ENCODE data around the gene PHACTR3.

PHACTR3 gene

DNA sequence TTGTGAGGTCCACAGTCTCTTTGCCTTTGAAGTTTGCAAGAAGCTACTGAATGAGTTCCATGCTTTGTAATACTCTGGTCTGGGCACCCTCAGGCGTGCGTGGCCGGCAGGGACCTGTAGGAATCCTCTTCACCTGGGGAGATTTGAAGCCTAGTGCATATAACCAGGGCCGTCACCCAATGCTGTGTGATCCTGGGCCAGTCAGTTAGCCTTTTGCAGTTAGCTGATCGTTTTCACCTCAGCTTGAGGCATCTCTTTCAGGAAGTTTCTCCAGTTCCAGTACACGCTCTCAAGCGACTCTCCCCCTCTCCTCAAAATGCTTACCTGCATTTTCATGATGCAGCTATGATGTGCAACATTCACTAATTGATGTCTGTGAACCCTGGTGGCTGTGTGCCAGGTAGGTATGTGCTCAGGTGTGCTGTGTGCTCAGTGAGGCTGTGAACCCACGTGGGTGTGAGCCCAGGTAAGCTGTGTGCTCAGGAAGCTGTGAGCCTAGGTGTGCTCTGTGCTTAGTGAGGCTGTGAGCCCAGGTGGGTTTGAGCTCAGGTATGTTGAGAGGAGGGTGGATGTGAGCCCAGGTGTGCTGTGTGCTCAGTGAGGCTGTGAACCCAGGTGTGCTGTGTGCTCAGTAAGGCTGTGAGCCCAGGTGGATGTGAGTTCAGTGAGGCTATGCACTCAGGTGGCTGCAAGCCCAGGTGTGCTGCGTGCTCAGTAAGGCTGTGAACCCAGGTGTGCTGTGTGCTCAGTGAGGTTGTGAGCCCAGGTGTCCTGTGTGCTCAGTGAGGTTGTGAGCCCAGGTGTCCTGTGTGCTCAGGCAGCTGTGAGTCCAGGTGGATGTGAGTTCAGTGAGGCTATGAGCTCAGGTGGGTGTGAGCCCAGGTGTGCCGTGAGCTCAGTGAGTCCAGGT is 120.4 kb downstream of the PHACTR3 start:
- in situ Hi-C loops (cut with MboI; ENCODE audit: low sequenced_read_pairs) = no loop called here

DNA sequence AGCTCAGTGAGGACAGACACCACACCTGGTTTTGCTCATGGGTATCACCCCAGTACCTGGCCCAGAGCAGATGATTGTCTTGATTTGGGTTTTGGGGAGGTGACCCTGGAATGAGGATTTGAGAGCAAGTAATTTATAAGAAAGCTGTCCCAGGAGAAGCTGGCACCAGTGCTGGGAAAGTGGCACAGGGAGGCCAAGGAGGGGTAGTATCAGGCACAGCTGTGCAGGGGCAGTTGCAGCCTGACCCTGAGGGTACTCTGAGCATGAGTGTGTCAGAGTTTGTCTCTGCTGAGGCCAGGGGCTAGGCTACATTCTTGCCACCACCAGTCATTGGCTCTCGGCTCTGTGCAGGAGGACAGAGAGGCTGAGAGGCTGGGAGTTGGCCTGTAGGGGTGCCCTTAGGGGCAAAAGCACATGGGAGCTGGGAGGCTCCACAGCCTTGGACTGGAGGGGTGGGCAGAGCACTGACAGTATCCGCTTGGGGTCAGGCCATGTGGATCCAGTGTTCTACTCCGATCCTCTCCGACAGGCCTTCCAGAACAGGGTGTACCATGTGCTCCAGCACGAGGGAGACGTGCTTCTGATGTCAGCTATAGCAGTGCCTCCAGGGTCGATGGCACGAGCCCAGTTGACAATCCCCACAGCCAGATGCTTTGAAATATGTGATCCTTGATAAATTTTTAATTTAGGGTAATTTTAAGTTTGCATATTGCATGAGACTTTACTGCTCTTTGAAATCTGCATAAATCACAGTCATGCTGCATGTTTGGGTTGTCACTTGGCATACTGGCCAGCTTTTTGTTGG is 121.3 kb downstream of the PHACTR3 start:
- in situ Hi-C loops (cut with MboI; ENCODE audit: low sequenced_read_pairs) = no loop called here

DNA sequence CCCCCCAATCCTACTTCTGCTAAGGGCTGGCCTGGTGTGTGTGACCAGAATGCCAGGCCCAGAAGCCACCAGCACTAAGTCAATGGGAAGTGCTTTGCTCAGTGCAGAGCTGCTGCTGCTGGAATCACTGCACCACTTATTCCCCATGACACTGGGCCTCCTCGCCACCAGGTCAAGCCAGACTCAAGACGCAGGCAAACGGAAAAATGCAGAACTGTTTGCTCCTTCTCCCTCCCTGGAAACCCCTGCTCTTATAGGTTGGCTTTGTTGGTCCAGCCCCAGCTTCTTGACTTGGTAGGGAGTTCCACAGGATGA is 121.9 kb downstream of the PHACTR3 start:
- in situ Hi-C loops (cut with MboI; ENCODE audit: low sequenced_read_pairs) = no loop called here

DNA sequence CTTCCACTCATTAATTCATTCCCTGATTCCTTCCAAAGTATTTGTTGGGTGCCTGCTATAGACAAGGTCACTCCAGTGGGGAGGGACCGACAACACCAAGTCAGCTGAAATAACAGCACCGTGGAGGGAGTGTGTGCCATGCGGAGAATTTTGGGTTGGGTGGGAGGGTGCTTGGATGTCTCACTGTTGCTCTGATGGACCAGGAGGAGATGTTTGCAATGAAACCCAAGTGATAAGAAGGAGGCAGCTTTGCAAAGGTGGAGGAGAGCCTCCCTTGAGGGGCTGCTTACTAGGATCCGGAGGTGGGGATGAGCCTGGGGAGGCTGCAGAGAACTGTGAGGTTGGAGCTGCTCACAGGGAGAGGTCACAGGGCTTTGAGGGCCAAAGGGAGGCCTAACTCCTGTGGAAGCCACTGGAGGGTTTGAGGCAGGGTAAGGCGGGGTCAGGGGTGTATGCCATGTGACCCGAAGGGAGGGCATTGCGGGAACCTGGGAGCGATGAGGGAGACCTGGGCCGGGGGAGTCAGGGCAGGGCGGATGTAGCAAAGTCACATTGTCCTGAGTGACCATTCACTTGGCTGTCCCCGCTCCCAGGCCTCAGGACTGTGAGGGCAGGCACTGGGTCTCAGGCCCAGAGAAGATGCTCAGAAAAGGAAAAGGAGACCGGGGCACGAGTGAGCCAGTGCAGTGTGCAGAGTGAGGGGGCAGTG is 124.5 kb downstream of the PHACTR3 start:
- in situ Hi-C loops (cut with MboI; ENCODE audit: low sequenced_read_pairs) = no loop called here

DNA sequence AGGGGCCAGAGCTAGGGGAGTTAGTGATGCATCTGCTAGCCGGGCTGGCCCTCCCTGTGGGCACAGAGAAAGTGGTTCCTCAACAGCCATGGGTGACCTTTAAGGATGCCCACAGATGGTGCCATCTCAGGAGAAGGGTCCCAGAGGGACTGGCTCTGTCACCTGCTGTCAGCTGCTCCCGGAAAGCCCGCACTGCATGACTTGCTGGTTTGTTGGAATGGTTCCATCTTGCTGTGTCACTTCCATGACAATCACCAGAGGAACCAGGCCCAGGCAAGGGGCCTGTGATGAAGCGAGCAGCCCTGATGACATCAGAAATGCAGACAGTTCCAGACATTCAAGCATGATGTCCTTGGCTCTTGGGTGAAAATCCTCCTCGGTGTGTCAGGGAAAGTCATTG is 125.2 kb downstream of the PHACTR3 start:
- in situ Hi-C loops (cut with MboI; ENCODE audit: low sequenced_read_pairs) = no loop called here

DNA sequence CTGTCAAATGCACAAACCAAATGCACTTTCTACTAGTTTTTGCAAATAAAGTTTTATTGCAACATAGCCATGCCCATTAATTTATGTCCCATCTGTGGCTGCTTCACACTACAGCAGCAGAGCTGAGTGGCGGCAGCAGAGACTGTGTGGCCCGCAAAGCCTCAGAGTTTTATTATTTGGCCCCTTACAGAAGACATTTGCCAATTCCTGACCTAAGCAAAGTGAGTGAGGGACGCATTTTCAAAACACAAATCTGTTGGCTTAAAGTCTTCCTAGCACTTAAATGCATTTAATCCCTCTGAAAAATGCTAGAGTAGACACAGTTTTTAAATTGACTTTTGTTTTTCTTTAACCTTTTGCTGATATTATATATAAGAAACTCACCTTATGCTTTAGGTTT is 126.4 kb downstream of the PHACTR3 start:
- in situ Hi-C loops (cut with MboI; ENCODE audit: low sequenced_read_pairs) = no loop called here

DNA sequence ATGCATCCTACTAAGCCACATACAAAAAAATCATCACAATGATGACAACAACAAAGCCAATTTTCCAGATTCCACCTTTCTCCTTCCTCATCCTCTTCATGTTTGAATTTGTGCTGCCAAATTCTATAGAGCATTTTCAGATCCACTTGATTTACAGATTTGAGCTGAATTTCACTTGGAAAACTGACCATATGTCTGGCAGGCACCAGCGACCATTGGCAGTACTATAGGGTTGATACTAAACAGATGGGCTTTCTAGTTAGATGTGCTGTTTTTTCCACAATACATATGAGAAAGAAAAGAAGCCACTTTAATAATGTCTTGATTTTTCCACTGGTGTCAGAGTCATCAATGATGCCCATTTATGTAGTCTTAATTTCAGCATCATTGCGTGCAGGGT is 127.0 kb downstream of the PHACTR3 start:
- in situ Hi-C loops (cut with MboI; ENCODE audit: low sequenced_read_pairs) = no loop called here

DNA sequence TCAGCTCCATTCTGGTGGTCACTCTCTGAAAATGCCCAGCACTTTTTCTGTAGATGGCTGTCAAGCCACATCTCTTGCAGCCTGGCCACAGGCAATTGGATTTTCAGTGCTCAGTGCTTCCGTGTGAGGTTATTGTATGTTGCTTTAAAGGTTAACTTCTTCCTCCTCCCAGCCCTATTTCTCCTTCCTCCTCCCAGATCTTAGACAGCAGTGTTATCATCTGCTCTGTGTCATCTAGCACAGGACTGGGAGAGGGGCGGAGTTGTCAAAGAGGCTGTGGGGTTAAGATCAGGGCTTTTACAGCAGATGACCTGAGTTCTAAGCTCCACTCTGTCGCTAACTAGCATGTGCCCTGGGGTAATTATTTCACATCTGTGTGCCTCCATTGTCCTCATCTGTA is 129.0 kb downstream of the PHACTR3 start:
- in situ Hi-C loops (cut with MboI; ENCODE audit: low sequenced_read_pairs) = no loop called here

DNA sequence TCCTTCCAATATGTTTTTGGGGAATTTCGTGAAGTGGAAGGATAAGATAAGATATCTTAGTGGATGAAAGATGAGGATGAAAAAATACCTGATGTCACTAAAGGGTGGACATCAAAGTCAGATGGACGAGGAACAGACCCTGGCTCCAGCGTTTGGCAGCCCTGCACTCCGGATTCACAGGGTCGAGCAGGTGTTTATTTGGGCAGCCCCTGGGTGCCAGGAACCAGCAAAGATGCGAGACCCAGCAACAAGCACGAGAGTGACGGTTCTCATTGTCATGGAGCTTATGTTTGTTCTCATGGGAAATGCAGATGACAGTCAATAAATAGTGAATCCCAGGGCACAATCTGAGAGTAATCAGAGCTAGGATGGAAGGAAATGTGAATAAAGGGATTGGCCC is 131.1 kb downstream of the PHACTR3 start:
- in situ Hi-C loops (cut with MboI; ENCODE audit: low sequenced_read_pairs) = no loop called here

DNA sequence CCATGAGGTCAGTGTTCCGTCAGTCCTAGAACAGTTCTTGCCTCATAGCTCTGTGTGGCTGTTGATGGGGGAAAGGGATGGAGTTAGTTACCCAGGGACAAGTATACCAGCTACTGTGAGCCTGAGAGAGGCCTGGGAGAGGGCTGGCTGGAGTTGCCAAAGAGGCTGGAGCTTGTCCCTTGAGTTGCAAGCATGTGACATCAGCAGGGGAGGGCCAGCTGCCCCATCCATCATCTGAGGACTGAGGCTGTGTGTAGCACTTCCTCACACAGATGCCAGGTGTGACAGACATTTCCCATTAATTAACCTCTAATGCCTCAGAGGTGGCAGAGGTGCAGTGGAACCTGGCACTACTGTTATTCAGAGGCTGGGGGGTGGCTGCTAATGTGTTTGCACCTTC is 131.6 kb downstream of the PHACTR3 start:
- in situ Hi-C loops (cut with MboI; ENCODE audit: low sequenced_read_pairs) = no loop called here

DNA sequence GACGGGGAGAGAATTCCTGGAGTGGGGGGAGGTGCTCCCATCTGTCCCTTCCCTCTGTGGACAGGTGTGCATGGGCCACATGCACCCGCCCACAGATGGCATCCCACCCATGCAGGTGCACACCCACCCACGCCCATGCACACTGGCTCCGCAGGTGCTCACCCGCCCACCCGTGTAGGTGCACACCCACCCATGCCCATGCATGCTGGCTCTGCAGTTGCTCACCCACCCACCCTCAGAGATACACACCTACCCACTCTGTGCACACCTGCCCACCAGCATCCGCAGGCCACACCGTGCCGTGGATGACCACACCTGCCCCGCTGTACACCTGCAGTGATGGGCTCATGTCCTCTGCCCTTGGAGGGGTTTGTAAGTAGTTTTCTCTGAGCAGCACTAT is 132.0 kb downstream of the PHACTR3 start:
- in situ Hi-C loops (cut with MboI; ENCODE audit: low sequenced_read_pairs) = no loop called here

DNA sequence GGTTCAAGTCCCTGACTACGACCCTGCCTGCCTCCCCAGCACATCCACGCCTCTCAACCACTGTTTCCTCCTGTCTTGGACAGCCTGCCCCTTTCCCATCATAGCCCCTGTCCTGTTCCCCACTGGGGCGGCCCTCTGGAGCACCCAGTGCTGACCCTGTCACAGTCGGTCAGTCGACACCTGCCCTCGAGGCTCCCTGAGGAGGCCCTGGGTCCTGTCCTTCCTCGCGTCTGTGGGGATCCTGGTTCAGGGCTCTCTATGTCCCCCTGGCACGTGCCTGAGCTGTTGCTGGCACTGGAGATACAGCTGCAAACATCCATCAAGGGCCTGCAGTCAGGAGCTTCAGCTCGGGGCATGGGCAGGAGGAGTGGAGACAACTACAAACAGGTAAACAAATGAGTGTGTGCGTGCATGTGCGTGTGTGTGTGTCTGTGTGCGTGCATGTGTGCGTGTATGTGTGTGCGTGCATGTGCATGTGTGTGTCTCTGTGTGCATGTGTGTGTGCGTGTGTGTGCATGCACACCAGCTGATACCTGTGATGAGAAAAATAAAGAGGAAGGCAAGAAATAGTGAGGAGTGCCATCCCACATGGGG is 132.8 kb downstream of the PHACTR3 start:
- in situ Hi-C loops (cut with MboI; ENCODE audit: low sequenced_read_pairs) = no loop called here

DNA sequence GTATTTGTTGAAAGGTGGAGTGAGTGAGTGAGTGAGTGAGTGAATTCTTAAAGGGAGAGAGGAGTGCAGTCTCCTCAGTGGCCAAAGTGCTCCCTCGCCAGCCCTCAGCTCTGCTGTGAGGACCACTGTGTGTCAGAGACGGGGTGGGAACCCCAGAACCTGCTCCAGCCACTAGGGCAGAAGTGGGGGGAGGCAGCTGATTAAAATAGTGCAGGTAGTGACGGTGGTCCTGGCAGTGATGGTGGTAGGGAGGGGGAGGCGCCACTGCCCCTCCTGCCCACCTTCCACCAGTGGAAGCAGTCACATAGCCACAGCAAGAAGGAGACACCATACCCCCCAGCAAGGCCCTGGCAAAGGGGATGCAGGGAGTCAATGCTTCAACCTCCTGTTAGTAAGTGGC is 133.5 kb downstream of the PHACTR3 start:
- in situ Hi-C loops (cut with MboI; ENCODE audit: low sequenced_read_pairs) = no loop called here

DNA sequence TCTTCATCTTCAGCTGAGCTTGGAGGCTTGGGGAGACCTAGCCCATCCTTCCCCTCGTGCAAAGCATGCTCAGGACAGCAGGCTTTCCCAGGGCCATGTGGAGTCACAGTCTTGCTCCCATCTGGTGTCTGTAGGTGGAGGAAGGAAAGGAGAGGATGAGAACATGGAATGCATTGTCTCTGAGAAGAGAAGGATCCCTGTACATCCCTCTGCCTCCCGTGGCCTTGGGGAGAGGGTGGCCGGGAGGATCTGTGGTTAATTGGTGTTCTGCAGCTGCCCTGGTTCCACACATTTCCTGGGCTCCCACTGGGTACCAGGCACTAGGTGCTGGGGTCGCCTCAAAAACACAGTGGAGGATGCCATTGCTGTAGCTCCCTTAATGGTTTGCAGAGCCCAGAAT is 134.5 kb downstream of the PHACTR3 start:
- in situ Hi-C loops (cut with MboI; ENCODE audit: low sequenced_read_pairs) = no loop called here

DNA sequence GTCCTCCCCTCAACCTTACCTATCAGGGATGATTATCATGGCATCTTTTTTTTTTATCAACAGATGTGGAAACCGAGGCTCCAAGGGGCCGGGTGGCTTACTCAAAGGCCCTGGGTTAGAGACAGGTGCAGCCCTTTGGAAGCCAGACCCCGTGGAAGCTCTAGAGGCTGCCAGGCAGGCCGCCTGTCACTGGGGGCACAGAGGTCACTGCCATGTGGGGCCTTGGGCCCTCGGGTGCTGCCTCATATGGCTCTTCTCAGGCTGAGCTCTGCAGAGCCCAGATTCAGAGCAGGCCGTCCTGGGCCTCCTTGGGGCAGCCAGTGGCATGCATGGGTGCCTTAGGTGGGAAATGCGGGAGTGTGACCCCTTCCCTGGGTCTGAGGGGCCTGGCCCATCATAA is 136.3 kb downstream of the PHACTR3 start:
- in situ Hi-C loops (cut with MboI; ENCODE audit: low sequenced_read_pairs) = loop anchor here (10.0 kb wide), 1 partner anchor 146 kb away; no protein-coding TSS in a partner anchor

DNA sequence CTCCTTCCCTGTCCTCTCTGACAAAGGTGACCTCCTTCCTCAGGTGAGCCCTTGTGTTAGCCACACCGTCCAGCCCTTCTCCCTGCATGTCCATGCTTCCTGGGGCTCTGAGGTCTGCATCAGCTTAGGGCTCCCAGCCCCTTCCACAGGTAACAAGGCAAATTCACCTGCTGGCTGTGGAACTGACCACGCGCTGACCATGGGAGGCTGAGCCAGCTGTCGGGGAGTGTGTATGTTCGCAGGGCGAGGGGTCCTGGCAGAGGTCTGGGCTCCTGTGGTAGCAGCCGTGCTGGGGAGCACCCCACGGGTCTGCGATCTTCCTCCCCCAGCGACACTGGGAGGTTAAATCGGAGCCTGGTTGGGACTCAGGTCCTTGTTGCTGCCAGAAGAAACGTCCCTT is 136.7 kb downstream of the PHACTR3 start:
- in situ Hi-C loops (cut with MboI; ENCODE audit: low sequenced_read_pairs) = loop anchor here (10.0 kb wide), 1 partner anchor 146 kb away; no protein-coding TSS in a partner anchor

DNA sequence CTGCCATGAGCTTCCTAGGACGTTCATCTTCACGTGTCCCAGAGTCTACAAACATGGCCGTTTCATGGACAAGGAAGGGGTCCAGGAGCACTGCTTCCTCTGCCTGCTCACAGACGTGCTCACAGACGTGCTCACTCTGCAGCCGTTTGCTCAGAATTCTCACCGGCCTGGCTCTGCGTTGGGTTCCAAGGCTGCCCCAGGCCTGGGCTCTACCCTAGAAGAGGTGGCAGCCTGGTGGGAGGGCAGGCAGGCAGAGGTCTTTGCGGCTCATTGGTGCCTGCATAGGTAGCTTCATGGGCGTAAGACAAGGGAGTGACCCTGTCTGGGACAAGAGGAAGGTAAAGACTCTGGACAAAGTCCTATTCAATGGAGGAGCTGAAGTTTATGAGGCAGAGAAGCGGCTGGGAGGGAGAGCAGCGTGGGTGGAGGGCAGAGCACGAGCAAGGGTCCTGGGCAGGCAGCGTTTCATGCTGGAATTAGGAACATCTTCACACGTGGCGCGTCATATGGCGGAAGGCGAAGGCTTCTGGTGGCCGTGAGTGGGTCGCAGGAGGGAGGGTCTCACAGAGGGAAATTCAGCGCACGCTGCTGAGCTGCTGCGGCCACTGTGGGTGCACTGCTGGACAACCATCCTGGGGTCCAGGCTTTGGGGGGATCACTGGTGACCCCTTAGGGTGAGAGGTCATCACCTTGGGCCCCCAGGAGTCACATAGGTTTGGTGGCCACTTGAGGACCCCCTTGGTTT is 138.2 kb downstream of the PHACTR3 start:
- in situ Hi-C loops (cut with MboI; ENCODE audit: low sequenced_read_pairs) = loop anchor here (10.0 kb wide), 1 partner anchor 148 kb away; no protein-coding TSS in a partner anchor

DNA sequence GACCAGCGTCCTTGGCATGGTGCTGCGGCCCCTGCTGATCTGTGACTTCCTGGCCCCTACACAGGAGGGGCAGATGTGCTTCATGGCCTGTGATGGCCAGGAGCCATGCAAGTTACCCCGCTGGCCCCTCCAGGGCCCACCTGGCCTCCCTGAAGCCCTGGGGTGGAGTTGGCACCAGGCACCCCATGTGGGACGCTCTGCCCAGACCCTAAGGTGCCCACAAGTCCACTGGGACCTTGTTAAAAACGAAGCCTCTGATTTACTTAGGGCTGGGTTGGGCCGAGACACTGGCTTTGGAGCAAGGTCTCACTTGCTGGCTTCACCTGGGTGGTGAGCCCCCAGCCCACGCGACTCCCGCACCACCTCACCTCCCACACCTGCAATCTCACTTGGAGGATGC is 139.0 kb downstream of the PHACTR3 start:
- in situ Hi-C loops (cut with MboI; ENCODE audit: low sequenced_read_pairs) = loop anchor here (10.0 kb wide), 1 partner anchor 149 kb away; no protein-coding TSS in a partner anchor

DNA sequence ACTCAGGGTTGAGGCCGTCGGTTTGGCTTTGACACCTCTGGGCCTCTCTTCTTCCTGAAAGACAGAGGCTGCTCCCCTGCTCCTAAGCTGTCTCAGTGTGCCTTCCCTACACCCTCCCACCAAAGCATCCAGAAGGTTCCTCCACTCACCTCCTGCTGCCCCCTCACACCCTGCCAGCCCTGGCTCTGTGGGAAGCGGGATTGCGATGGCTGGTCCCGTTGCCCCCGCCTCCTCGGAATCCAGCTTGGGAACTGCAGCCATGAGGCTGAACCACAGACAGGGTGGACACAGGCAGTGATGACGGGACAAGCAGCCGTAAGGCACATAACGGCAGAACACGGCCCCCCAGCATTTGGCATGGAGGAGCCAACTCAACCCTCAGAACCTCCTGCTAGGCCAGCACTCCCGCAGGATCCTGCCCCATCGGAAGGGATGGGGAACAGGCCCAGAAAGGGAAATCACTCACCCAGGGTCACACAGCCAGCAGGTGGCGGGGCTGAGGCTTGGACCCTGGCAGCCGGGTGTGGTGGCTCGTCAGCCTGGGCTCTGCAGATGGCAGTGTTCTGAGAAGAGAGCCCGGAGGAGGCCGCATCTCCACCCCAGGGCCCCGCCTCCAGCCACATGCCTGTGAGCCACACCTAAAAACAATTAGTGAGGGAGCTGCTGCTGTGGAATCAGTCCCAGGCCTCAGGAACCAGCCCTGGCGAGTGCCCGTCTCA is 139.6 kb downstream of the PHACTR3 start:
- in situ Hi-C loops (cut with MboI; ENCODE audit: low sequenced_read_pairs) = loop anchor here (10.0 kb wide), 1 partner anchor 149 kb away; no protein-coding TSS in a partner anchor

Data from HL-60/S4 treated with retinoic acid at 250 ng/mL for 4 days and 3 days (cell line).